K562 (cell line): ENCODE data around the gene KPNA1. TPM values are rescaled to one million over a fixed set of nuclear protein-coding genes. Genes with fewer than 3 reads are reported as not detected.

Experiments used
- HDAC2 ChIP-seq: fragments of 450-650 bp; IDR thresholded peaks from 2 replicates; pipeline ENCODE4 v1.6.1; 2016; ENCODE audit warnings: mild to moderate bottlenecking
- HDAC3 ChIP-seq: fragments of 450-650 bp; IDR thresholded peaks from 2 replicates; pipeline ENCODE4 v1.6.1; 2018; ENCODE audit warnings: borderline replicate concordance, mild to moderate bottlenecking, moderate library complexity; ENCODE audit not compliant: partially characterized antibody
- SAP30 ChIP-seq: fragments of 200-600 bp; sonication (generic); IDR thresholded peaks from 2 replicates; pipeline ENCODE4 v1.6.1; 2012; ENCODE audit warnings: borderline replicate concordance, low read depth, mild to moderate bottlenecking, moderate library complexity, low read length, control low read depth, inconsistent platforms; ENCODE audit not compliant: insufficient read depth, poor library complexity, severe bottlenecking
- ZNF316 ChIP-seq: fragments of 450-650 bp; IDR thresholded peaks from 2 replicates; pipeline ENCODE4 v1.6.1; 2016
- polyA plus RNA-seq, 8 experiments: library from polyadenylated mRNA; depleted of rRNA in 4 of 8; stranded (reverse) in 5 of 8; unstranded in 3 of 8; fragments of >200 nt; fragmentation: Nextera tagmentation in 2 of 8; fragmentation: Illumina TruSeq in 1 of 8; extraction: Ambion mirVana in 2 of 8; extraction: Trizol in 1 of 8; gene quantifications; 2 replicates each; pipeline versions ENCODE4 v1.2.1 to v1.2.3, GENCODE V29; 2011 to 2014; ENCODE audit warnings: inconsistent platforms in 1 of 8, missing spikeins in 1 of 8
- total RNA-seq, 7 experiments: library from RNA; depleted of rRNA in 6 of 7; stranded (reverse); fragments of >200 nt in 6 of 7; fragmentation: Illumina TruSeq in 2 of 7; extraction: Trizol in 2 of 7; gene quantifications; 2 replicates each; pipeline versions ENCODE4 v1.2.1 to v1.2.3, GENCODE V29; 2011 to 2021; ENCODE audit warnings: low replicate concordance in 1 of 7
- TF ChIP-seq, protein P1 (sequence below): fragments of 200-600 bp; sonication (generic); IDR thresholded peaks from one replicate; pipeline ENCODE4 v1.6.1; 2012; ENCODE audit warnings: mild to moderate bottlenecking, low read depth, low read length, inconsistent platforms
- TF ChIP-seq, protein P2 (sequence below): sonication (generic); formaldehyde crosslinking; IDR thresholded peaks from 2 replicates; pipeline ENCODE4 v1.8.0; 2022; ENCODE audit warnings: mild to moderate bottlenecking, missing genetic modification reagents

KPNA1 gene
- total and polyA plus RNA-seq, 9 of the 15 experiments (the other 6 are each of a cell fraction or from before 2014, with no cell fraction given) = 9.3 to 53.8 (median 33.5) TPM

DNA sequence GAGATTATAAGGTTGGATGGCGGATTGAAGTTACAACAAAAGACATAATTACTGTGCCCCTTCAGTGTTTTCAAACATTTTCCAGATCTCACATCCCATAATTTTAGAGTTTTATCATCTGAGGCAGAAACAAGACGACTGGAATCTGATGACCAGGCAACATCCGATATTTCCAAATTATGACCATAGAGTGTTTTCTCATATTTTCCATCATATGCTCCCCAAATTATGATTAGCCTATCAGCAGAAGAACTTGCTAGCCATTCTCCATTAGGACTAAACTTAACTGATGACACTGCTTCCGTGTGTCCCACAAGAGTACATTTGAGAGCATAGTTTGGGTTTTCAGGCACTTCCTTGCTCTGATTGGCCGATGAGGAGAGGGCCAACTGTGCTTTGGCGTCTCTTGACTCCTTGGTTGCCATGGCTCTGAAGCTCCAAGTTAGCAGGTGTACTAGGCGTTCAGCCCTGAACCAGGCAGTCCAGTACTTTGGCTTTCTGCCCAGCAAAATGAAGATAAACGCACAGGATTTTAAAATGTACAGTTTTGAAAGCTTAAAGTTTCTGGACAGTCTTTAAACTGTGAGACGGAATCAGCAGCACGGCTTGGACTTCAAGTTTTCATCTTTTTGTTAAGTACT lies 99.5 kb downstream of the KPNA1 start (continued):
- TF ChIP-seq, protein P1, sequence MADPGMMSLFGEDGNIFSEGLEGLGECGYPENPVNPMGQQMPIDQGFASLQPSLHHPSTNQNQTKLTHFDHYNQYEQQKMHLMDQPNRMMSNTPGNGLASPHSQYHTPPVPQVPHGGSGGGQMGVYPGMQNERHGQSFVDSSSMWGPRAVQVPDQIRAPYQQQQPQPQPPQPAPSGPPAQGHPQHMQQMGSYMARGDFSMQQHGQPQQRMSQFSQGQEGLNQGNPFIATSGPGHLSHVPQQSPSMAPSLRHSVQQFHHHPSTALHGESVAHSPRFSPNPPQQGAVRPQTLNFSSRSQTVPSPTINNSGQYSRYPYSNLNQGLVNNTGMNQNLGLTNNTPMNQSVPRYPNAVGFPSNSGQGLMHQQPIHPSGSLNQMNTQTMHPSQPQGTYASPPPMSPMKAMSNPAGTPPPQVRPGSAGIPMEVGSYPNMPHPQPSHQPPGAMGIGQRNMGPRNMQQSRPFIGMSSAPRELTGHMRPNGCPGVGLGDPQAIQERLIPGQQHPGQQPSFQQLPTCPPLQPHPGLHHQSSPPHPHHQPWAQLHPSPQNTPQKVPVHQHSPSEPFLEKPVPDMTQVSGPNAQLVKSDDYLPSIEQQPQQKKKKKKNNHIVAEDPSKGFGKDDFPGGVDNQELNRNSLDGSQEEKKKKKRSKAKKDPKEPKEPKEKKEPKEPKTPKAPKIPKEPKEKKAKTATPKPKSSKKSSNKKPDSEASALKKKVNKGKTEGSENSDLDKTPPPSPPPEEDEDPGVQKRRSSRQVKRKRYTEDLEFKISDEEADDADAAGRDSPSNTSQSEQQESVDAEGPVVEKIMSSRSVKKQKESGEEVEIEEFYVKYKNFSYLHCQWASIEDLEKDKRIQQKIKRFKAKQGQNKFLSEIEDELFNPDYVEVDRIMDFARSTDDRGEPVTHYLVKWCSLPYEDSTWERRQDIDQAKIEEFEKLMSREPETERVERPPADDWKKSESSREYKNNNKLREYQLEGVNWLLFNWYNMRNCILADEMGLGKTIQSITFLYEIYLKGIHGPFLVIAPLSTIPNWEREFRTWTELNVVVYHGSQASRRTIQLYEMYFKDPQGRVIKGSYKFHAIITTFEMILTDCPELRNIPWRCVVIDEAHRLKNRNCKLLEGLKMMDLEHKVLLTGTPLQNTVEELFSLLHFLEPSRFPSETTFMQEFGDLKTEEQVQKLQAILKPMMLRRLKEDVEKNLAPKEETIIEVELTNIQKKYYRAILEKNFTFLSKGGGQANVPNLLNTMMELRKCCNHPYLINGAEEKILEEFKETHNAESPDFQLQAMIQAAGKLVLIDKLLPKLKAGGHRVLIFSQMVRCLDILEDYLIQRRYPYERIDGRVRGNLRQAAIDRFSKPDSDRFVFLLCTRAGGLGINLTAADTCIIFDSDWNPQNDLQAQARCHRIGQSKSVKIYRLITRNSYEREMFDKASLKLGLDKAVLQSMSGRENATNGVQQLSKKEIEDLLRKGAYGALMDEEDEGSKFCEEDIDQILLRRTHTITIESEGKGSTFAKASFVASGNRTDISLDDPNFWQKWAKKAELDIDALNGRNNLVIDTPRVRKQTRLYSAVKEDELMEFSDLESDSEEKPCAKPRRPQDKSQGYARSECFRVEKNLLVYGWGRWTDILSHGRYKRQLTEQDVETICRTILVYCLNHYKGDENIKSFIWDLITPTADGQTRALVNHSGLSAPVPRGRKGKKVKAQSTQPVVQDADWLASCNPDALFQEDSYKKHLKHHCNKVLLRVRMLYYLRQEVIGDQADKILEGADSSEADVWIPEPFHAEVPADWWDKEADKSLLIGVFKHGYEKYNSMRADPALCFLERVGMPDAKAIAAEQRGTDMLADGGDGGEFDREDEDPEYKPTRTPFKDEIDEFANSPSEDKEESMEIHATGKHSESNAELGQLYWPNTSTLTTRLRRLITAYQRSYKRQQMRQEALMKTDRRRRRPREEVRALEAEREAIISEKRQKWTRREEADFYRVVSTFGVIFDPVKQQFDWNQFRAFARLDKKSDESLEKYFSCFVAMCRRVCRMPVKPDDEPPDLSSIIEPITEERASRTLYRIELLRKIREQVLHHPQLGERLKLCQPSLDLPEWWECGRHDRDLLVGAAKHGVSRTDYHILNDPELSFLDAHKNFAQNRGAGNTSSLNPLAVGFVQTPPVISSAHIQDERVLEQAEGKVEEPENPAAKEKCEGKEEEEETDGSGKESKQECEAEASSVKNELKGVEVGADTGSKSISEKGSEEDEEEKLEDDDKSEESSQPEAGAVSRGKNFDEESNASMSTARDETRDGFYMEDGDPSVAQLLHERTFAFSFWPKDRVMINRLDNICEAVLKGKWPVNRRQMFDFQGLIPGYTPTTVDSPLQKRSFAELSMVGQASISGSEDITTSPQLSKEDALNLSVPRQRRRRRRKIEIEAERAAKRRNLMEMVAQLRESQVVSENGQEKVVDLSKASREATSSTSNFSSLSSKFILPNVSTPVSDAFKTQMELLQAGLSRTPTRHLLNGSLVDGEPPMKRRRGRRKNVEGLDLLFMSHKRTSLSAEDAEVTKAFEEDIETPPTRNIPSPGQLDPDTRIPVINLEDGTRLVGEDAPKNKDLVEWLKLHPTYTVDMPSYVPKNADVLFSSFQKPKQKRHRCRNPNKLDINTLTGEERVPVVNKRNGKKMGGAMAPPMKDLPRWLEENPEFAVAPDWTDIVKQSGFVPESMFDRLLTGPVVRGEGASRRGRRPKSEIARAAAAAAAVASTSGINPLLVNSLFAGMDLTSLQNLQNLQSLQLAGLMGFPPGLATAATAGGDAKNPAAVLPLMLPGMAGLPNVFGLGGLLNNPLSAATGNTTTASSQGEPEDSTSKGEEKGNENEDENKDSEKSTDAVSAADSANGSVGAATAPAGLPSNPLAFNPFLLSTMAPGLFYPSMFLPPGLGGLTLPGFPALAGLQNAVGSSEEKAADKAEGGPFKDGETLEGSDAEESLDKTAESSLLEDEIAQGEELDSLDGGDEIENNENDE = no peak
- TF ChIP-seq HDAC3 (peak; percentile 17), HDAC2 (0 out of 2 replicates have a peak, but pooled peaks have one; percentile 12), SAP30 (peak; percentile 48), ZNF316 (peak; percentile 50)
- TF ChIP-seq, protein P2, sequence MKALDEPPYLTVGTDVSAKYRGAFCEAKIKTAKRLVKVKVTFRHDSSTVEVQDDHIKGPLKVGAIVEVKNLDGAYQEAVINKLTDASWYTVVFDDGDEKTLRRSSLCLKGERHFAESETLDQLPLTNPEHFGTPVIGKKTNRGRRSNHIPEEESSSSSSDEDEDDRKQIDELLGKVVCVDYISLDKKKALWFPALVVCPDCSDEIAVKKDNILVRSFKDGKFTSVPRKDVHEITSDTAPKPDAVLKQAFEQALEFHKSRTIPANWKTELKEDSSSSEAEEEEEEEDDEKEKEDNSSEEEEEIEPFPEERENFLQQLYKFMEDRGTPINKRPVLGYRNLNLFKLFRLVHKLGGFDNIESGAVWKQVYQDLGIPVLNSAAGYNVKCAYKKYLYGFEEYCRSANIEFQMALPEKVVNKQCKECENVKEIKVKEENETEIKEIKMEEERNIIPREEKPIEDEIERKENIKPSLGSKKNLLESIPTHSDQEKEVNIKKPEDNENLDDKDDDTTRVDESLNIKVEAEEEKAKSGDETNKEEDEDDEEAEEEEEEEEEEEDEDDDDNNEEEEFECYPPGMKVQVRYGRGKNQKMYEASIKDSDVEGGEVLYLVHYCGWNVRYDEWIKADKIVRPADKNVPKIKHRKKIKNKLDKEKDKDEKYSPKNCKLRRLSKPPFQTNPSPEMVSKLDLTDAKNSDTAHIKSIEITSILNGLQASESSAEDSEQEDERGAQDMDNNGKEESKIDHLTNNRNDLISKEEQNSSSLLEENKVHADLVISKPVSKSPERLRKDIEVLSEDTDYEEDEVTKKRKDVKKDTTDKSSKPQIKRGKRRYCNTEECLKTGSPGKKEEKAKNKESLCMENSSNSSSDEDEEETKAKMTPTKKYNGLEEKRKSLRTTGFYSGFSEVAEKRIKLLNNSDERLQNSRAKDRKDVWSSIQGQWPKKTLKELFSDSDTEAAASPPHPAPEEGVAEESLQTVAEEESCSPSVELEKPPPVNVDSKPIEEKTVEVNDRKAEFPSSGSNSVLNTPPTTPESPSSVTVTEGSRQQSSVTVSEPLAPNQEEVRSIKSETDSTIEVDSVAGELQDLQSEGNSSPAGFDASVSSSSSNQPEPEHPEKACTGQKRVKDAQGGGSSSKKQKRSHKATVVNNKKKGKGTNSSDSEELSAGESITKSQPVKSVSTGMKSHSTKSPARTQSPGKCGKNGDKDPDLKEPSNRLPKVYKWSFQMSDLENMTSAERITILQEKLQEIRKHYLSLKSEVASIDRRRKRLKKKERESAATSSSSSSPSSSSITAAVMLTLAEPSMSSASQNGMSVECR = peak; percentile 35; the same call in 1 of the 2 replicates
